ENCODE results near the gene RNU5D-1.
"Not testable (repeated sequence)": the region's sequence is repeated elsewhere in the genome, so short reads cannot be mapped to it uniquely, and the experiment has no call there.

RNU5D-1 gene

DNA sequence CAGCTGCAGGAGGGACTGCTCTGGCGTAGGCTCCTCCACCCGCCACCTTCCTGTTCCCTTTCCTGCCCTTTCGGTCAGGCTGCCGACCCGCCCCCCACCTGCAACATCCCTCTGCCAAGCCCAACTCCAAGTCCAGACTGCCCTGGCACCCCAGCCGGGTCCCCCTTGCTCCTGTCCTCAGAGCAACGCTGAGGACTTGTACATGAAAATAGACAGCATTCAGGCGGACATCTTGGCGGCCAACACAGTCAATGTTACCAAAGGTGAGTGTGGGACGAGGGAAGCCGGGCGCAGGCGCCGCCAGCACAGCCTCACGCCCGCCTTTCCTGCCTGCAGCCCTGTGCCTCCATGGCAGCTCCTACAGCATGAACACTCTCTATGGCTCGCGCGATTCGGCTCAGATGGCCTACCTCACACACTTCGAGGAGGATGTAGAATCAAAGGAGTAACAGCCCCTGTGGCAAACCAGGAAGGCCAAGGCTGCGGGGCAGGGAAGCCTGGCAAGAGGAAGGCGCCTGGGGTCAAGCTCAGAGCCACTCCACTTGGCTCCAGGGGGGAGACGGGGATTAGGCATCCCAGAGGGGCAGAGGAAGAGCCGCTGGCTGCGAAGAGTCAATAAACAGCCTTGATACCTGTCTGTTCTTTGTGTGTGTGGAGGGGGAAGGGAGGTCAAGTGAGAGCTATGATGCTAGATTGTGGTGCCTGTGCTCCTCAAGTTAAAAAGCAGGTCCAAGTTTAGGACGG lies 5.8 kb downstream of the RNU5D-1 start:
- no peak for DNase-seq

DNA sequence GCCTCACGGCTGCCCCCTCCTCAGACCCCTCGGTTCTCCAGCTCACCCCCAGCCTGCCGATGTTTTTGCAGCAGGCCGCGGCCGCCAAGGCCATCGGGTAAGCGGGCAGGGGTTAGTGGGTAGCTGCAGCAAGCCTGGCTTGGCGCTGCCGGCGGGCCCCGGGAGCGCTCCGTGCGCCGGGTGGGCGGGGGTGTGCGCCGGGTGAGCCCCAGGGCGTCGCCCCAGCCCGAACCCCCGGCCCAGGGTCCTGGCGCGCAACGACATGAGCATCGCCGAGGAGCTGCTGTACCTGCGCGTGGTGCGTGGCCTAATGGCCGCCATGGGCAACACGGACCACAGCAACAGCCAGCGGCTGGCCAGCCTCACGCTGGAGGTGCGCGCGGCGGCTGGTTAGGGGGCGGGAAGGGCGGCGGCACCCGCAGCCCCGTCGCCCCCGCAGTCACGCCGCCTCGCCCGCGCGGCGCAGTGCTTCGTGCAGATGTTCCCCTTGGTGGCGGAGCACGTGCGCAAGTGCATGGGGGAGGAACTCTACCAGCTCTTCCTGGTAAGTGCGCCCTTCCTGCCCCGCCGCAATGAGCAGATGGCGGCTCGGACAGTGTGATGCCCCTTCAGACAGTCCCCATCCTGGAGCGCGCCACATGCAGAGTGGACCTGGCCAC lies 6.5 kb downstream of the RNU5D-1 start:
- no peak for DNase-seq

DNA sequence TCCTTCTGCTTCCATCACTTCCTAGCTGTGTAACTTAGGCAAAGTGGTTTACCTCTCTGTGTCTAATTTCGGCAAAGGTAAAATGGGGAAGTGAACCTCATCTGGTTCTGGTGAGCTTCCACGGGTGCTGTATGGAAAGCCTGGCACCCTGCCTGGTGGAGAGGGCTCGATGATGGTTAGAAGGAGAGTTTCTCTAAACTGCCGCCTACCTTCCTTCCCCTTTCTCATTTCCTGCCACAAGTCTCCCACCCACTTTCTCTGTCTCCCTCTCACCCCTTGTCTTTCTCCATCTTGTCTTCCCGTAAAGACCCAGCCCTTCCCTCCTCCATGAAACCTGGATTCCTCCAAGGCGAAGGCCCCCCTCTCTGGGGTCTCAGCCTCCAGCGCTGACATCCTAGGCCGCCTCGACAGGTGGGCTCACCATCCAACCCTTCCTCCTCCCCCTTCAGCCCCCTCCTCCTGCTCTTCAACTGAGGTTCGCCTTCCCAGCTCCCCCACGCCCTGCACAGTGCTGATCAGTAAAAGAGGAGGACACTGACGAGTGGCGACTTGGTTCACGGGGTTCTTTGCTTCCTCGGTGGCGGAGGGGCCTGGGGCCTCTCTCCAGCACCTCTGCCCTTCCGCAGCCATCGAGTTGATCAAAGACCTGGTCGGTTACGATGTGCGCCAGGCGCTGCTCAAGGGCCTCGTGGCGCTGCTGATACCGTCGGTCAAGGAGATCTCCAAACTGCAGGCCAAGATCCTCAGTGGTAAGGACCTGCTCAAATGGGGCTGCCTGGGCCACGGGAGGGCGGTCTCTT lies 7.3 kb downstream of the RNU5D-1 start:
- DNase-seq, result no peak

DNA sequence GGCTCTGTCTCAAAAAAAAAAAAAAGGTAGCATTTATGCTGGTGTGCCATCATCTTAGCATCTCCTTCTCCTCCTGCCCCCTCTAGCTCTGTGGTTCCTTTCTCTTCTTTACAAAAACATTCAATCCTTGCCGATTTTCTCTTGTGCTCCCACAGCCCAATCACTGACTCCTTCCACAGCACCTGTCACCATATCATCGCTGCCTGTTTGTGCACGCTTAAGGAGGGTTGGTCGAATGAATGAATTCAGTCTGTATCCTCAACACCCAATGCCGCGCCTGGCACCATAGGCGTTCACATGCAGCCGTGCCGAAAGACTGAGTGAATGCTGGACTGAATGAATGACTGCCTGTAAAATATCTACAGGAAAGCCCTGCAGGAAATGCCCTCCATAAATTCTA lies 7.9 kb downstream of the RNU5D-1 start:
- no peak for DNase-seq

DNA sequence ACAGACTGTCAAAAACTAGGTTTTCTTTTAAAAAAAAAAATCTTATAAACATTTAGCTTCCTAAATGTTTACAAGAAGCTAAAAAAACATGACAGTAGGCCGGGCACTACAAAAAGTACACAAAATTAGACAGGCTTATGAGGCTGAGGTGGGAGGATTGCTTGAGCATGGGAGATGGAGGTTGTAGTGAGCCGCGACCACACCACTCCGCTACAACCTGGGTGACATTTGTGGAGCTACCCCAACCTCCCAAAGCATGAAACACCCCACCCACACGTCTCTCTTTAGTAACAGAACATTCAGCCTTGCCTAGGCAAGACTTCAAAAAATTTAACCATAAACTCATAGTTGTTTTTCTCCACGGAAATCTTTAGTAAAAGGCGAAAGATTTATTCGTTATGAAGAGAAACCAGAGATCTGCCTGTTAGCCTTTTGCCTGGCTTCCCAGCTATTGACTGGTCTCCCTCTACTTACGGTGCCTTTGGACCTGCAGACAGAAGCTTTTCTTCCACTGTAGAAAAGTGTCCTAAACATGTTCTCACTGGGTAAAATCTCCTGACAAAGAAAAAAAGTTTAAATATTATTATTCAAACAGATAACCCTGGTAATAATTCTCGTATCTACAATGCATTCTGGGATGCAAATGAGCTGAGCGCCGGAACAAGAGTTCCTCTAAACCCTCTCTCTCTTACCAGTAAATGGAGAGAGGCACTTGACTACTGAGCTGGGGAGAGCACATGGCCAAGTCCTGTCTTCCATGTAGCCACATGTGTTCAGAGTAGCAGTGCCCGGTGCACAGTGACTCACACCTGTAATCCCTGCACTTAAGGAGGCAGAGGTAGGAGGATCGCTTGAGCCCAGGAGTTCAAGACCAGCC lies 9.2 kb downstream of the RNU5D-1 start:
- DNase-seq, result peak; percentile 87

DNA sequence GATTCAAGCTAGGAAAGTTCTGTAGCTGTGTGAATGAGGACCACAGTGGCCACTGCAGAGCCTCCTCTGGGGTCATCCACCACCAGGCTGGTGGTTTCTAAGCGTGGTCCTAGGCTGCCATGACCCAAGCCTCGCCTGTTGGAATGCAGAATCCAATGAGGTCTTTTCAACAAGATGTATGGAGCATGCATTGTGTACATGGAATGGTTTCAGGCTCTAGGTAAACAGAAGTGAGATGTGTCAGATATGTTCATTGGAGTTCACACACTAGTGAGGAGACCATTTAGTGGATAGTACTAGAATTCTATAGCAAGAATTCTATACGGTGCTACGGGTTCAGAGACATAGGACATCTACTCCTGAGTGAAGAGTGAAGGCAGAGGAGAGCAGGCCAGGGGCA lies 10.7 kb downstream of the RNU5D-1 start:
- DNase-seq, result no peak

DNA sequence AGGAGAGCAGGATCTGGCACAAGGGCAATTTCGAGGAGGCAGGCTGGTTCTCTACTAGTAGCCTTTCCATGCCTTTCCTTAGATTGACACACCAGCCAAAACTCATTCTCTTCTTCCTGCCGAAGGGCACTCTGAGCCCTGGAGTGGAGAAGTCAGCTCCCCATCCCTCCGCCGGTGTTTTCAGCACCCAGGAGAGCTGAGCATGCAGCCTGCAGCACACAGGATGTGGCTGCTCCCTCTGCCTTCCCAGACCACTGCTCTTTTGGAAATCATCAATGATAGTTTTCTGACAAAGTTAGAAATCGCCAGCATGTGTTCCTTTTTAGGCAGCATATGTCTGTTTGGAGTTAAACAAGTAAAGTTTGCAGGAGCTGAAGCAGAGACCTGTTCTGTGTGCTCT lies 11.7 kb downstream of the RNU5D-1 start:
- DNase-seq, result no peak

DNA sequence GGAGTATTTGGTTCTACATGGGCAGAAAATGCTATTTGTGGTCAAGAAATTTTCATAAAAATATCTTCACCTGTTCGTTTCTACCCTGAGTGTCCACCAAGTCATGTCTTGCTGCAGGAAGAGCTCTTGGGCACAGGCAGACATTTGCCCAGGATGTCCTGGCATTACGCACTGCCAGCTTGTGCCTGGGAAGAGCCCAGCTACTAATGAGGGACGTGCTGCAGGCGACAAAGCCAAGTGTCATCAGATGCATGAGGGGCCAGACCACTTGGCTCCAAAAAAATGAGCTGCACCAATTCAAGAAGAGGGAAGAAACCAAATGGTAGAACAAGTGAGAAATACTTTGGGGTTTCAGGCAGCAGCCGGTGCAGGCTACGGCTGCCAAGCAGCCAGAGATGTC lies 12.9 kb downstream of the RNU5D-1 start:
- no peak for DNase-seq

DNA sequence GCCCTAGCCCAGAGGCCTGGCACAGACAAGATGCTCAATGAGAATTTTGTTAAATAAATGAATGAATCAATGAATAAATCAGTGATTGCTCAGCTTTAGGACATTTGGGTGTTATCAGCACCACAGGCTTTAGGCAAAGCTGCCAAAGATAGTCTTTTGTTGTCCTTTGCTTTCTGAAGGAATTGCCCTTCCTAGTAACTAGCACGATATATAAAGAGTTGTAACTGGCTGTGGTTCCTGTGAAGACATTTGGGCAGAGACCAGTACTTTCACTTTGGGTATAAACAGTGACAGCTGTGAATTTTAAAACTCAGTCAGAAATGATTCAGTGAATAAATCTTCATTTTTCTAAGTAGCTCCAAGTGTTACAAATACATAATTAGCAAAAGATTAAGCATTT lies 13.3 kb downstream of the RNU5D-1 start:
- no peak for DNase-seq

DNA sequence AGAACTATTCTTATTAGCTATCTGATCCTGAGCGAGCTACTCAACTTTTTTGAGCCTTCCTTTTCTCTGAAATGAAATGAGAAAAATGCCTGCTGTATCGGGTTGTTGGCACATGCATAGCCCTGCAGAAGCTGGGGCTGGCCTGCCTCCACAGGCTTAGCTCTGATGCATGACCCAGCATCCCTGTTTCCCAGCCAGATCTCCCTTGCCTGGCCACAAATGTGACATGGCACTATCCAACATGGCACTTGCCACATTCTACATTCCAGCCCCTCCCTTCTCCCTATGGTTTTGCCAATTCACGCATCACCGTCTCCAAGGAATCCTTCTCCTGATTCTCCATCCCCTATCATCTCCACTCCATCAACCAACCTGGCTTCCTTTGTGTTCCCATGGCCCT lies 13.8 kb downstream of the RNU5D-1 start:
- no peak for DNase-seq

DNA sequence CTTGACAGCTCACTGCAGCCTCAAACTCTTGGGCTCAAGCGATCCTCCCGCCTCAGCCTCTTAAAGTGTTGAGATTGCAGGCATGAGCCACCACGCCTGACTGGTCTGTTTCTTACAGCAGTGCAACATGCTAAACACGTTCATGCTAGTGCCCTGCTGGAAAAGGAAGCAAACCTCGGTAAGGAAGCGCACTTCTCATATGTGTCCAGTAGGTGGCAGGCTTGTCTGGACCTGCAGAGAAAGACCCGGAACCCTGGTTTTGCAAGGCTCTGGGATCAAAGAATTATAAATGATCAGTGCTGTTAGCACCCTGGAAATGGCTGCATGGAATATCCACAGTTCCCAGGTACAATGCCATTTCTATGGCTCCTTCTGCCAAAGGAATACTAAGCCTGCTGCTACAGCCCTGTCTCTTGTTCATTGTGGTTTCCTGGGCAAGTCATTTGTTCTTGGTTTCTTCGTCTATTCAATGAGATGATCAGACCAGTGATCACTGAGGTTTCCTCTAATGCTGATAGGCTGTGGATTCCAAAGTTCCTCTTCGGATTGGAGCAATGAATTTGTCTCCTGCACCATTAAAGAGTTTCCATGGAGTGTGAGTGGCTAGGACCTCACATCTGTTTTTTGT lies 15.9 kb downstream of the RNU5D-1 start:
- DNase-seq, result peak; percentile 38

DNA sequence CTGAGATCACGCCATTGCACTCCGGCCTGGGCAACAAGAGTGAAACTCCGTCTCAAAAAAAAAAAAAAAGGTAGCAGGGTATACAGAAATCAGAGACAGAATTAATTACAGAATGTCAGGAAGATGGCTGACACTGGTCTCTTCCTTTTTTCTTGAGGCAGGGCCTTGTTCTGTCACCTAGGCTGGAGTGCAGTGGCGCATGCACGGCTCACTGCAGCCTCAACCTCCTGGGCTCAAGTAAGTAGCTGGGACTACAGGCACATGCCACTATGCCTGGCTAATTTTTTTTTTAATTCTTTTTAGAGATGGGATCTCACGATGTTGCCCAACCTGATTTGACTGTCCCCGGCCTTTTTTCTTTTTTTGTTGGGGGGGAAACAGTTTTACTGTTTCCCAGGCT lies 16.4 kb downstream of the RNU5D-1 start:
- DNase-seq, result no peak

DNA sequence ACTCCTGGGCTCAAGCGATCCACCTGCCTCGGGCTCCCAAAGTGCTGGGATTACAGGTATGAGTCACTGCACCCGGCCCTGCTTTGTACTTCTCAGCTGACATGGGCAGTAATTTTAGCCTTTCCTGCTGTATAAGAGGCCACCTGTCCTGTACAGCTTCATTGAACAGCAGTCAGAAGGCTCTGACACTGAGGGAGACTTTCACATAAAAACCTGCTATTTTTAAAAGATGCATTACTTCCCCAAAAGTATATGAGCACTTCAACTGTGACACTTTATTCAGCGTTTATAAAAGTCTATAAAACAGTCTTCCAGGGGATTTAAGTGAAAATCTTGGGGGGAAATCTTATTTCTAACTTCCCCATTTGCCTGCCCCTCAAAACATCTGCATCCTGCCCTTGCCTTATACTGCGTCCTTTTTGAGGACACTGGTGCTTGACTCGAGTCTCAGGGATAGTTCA lies 17.6 kb downstream of the RNU5D-1 start:
- no peak for DNase-seq

DNA sequence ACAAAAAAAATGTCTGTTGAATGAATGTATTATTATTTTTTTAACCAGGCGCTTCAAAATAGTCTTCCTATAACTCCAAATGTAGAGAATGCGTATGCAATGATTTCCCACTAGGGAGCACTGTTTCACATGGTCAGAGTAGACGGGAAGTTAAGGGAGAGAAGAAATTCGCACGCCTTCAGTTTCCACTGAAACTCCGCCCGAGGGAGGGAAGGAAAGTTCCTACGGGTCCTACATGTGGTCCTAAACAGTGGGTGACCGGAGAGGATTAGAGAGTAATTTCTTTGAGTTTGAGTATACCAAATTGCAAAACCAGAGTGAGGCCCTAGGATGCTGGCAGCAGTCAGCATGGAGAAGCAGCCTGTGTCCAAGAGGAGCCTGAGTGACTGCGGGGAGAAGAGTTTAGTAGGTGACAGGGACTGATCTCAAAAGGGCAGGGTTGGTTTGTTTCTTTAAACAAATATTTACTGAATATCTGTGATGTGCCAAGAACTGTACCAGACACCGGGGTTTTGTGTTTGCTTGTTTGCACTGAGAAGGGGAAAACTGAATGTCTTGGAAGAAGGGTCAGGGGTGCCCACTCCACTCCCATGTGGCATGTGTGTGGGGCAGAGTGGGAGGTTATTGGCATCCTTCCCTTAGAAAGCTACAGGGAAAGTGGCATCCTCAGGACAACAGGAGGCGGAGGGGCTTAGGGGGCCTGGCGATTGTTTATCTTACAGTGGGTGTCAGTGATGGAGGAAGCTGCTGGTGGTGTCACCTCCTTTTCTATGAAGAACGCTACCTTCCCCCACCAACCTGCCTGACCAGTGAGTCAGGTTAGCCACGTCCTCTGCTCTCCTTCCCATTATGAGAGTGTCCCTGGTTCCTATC lies 22.8 kb downstream of the RNU5D-1 start:
- DNase-seq, result peak; percentile 7

DNA sequence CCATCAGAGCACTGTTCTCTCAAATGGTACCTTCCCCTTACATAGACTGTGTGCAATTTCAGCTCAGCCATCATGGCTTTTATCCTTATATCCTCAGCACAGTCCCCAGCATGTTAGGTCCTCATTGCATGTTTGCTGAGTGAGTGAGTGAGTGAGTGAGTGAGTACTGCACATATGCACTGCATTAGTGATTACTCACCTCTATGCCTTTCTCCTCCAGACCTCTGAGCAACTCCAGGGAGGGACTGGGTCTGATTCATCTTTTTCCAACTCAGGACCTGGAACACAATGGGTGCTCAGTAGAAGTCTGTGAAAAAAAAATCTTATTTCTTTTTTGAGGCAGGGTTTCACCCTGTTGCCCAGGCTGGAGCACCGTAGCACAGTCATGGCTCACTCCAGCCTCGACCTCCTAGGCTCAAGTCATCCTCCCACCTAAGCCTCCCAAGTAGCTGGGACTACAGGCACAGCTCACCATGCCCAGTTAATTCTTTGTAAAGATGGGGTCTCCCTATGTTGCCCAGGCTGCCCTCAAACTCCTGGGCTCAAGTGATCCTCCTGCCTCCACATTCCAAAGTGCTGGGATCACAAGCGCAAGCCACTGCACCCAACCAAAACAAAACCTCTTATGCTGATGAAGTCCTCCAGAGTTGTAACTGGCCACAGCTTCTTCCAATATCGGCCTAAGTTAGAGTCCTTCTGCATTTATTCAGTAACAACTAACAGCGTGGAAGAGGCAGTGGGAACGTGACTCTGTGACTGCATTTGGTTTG lies 23.7 kb downstream of the RNU5D-1 start:
- peak; percentile 96 for DNase-seq

DNA sequence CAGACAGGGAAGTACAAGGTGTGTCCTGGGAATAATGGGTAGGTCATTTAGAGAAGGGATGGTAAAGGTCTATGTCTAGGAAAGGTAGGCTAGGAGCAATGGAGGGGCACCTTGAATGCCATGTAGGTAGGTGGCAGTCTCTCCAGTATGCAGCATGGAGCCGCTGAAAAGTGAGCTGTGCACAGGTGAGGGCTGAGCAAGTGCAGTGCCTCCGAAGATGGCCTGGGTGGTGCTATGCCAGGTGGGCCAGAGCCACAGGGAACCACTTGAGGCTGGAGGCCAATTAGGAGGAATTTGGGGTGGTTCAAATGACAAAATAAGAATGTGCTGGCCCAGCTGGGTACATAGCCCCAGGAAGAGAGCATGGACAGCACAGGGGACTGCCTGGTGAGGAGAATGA lies 25.0 kb downstream of the RNU5D-1 start:
- no peak for DNase-seq

DNA sequence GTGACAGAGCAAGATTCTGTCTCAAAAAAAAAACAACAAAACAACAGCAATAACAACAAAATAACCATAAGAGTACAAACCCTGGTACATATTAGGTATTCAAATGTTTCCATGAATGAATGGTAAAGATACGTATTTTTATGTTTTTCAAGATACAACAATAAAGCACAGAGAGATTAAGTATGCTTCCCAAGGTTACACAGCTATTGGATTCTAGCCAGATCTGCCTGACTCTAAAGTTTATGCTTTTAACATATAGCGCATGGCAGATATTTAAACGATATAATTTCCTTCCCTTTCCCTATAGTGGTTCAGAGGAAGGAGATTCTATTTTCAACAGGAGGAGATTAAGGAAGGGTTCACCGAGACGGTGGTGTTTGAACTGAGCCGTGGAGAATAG lies 25.5 kb downstream of the RNU5D-1 start:
- no peak for DNase-seq

DNA sequence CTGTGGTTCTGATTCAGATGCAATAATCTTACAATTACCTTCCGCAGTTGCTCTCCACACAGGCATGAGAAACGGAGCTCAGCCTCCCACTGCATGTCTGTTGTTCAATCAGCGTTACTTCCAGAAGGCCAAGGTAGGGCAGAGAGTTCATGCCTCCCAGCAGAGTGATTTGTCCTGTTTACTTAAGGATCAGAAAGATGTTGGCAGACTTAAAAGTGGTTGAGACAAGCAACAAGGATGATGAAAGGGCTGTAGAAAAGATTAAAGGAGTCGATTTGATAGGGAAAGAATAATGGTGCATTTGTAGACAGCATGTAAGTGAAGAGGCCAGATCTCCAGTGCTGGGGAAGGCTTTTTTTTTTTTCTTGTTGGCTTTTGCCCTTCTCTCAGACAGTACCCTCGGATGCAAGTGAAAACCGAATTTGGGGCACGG lies 29.8 kb downstream of the RNU5D-1 start:
- DNase-seq, result peak; percentile 70

DNA sequence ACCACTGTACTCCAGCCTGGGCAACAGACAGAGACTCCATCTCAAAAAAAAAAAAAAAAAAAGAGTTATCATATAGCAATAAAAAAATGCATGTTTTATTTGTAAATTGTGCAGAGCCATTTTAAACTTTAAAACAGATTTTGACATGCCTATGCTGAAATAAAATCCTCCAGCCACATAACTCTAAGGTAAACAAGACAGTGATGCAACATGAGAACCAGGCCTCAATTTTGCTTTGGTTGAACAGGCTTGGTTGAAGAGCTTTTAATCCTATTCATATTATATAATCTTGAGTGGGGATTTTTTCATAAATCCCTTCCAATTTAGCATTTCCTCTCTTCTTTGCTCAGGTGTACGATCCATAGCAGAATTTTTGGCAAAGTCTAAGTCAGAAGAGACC lies 30.4 kb downstream of the RNU5D-1 start:
- DNase-seq, result no peak

DNA sequence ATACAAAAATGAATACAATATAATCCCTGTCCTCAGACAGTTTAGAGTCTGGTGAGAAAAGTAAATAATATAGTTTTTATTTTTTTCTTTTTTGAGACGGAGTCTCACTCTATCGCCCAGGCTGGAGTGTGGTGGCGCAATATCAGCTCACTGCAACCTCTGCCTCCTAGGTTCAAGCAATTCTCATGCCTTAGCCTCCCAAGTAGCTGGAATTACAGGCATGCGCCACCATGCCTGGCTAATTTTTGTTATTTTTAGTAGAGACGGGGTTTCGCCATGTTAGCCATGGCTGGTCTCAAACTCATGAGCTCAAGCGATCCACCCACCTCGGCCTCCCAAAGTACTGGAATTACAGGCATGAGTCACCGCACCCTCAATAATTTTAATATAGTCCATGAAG lies 31.6 kb downstream of the RNU5D-1 start:
- not testable (repeated sequence) for DNase-seq
